ENCODE data around the gene TBC1D4.

Gene TBC1D4

GRCh38 chr13:75318138-75318833, 163.7 kb downstream of the TBC1D4 start:
- H3K4me3 ChIP-seq (ENCODE audit: low read length) = no peak overlapping the region
- no peaks in the 10 kb centered on the region for H3K36me3 ChIP-seq (replicated peaks; ENCODE audit: insufficient read depth, low read length)
- TF ChIP-seq, protein P1, sequence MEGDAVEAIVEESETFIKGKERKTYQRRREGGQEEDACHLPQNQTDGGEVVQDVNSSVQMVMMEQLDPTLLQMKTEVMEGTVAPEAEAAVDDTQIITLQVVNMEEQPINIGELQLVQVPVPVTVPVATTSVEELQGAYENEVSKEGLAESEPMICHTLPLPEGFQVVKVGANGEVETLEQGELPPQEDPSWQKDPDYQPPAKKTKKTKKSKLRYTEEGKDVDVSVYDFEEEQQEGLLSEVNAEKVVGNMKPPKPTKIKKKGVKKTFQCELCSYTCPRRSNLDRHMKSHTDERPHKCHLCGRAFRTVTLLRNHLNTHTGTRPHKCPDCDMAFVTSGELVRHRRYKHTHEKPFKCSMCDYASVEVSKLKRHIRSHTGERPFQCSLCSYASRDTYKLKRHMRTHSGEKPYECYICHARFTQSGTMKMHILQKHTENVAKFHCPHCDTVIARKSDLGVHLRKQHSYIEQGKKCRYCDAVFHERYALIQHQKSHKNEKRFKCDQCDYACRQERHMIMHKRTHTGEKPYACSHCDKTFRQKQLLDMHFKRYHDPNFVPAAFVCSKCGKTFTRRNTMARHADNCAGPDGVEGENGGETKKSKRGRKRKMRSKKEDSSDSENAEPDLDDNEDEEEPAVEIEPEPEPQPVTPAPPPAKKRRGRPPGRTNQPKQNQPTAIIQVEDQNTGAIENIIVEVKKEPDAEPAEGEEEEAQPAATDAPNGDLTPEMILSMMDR (IDR thresholded peaks at IDR 0.05; ENCODE audit: low read length) = no peak
- TF ChIP-seq EZH2 (optimal IDR thresholded peaks at IDR 0.05; ENCODE audit: low read depth, low read length) (no peak), EZH2phosphoT487 (IDR thresholded peaks at IDR 0.05; ENCODE audit: low read length) (no peak)
- H3K79me2 ChIP-seq (ENCODE audit: low read length) = no peaks in the 10 kb centered on the region
- no peak overlapping the region for H3K9ac ChIP-seq (ENCODE audit: low read length)
- H3K4me2 ChIP-seq (ENCODE audit: low read depth, low read length) = peak overlapping the region; percentile 2; the same call in 1 of the 2 replicates
- H3K27ac ChIP-seq (ENCODE audit: low read length) = no peak overlapping the region
- H4K20me1 ChIP-seq (ENCODE audit: insufficient read depth, low read length) = no peaks in the 10 kb centered on the region
- no peaks in the 10 kb centered on the region for H3K9me2 ChIP-seq (replicated peaks; ENCODE audit: insufficient read depth, low read length)
- H3K4me1 ChIP-seq (ENCODE audit: low read length) = no peaks in the 10 kb centered on the region
- H3K9me3 ChIP-seq (replicated peaks; ENCODE audit: insufficient read depth, low read length) = no peaks in the 10 kb centered on the region
- DNase-seq = no peak
- no peaks in the 10 kb centered on the region for H3F3A ChIP-seq (ENCODE audit: insufficient read depth, low read length)
- H2AFZ ChIP-seq (ENCODE audit: low read length) = no peak overlapping the region
- H3K27me3 ChIP-seq (replicated peaks; ENCODE audit: insufficient read depth, low read length) = no peaks in the 10 kb centered on the region

- no peak overlapping the region for H3K4me3 ChIP-seq (ENCODE audit: low read length)
- no peak overlapping the region for H3K9ac ChIP-seq (ENCODE audit: low read length)
- TF ChIP-seq EZH2phosphoT487 (IDR thresholded peaks at IDR 0.05; ENCODE audit: low read length) (no peak), EZH2 (optimal IDR thresholded peaks at IDR 0.05; ENCODE audit: low read depth, low read length) (no peak)
- TF ChIP-seq, protein P1 (IDR thresholded peaks at IDR 0.05; ENCODE audit: low read length) = no peak
- H3K4me2 ChIP-seq (ENCODE audit: low read depth, low read length) = no peak overlapping the region
- no peak for DNase-seq
- no peak overlapping the region for H2AFZ ChIP-seq (ENCODE audit: low read length)
- no peaks in the 10 kb centered on the region for H3K79me2 ChIP-seq (ENCODE audit: low read length)
- H3K9me2 ChIP-seq (replicated peaks; ENCODE audit: insufficient read depth, low read length) = no peaks in the 10 kb centered on the region
- no peak overlapping the region for H3K27ac ChIP-seq (ENCODE audit: low read length)
- H3K4me1 ChIP-seq (ENCODE audit: low read length) = no peaks in the 10 kb centered on the region
- H3K36me3 ChIP-seq (replicated peaks; ENCODE audit: insufficient read depth, low read length) = no peaks in the 10 kb centered on the region
- no peaks in the 10 kb centered on the region for H3K9me3 ChIP-seq (replicated peaks; ENCODE audit: insufficient read depth, low read length)
- no peaks in the 10 kb centered on the region for H4K20me1 ChIP-seq (ENCODE audit: insufficient read depth, low read length)
- H3F3A ChIP-seq (ENCODE audit: insufficient read depth, low read length) = no peaks in the 10 kb centered on the region
- H3K27me3 ChIP-seq (replicated peaks; ENCODE audit: insufficient read depth, low read length) = no peaks in the 10 kb centered on the region
Measured at GRCh38 chr13:75316427-75316826, 165.5 kb downstream of the TBC1D4 start.

DNA sequence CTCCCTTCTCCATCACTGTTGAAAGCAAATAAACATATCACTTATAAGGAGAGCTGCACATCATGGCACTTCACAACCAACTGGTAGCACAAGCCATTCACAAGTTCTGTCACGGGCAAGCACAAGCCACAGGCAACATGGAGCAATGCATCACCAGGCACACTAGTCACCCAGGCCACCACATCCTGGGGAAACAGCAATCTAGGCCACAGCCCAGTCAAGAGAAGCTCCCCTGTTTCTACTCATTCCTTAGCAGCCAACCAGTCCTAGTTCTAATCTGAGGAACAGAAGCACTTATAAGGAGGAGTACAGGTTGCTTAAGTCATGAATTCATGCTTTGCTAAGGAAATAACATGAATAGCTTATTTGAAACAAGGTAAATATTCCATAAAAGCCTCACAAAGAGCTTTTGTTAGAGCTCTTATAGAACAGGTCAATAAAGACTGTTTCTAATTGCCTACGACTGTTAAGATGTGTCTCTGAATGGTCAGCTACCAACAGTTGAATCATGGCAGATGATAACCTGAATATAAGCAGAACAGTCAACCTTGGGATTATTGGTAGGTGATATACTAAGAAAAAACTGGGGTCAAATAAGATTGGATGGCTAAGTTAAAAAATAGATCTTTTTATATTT, 169.0 kb downstream of the TBC1D4 start:
- DNase-seq = no peak

More for the DNA sequence above, 169.0 kb downstream of the TBC1D4 start:
- Histone ChIP-seq H3K79me2 (ENCODE audit: low read length) (no peaks in the 10 kb centered on the region), H3K9me2 (replicated peaks; ENCODE audit: insufficient read depth, low read length) (no peaks in the 10 kb centered on the region), H3K27me3 (replicated peaks; ENCODE audit: insufficient read depth, low read length) (no peaks in the 10 kb centered on the region), H4K20me1 (ENCODE audit: insufficient read depth, low read length) (no peaks in the 10 kb centered on the region), H3K4me3 (ENCODE audit: low read length) (no peak overlapping the region), H3K4me1 (ENCODE audit: low read length) (no peaks in the 10 kb centered on the region), H3K36me3 (replicated peaks; ENCODE audit: insufficient read depth, low read length) (no peaks in the 10 kb centered on the region), H3K27ac (ENCODE audit: low read length) (no peak overlapping the region), H3K4me2 (ENCODE audit: low read depth, low read length) (no peak overlapping the region), H2AFZ (ENCODE audit: low read length) (no peak overlapping the region), H3F3A (ENCODE audit: insufficient read depth, low read length) (no peaks in the 10 kb centered on the region), H3K9me3 (replicated peaks; ENCODE audit: insufficient read depth, low read length) (no peaks in the 10 kb centered on the region), H3K9ac (ENCODE audit: low read length) (no peak overlapping the region)
- TF ChIP-seq EZH2phosphoT487 (IDR thresholded peaks at IDR 0.05; ENCODE audit: low read length) = no peak
- no peak for TF ChIP-seq EZH2 (optimal IDR thresholded peaks at IDR 0.05; ENCODE audit: low read depth, low read length)
- TF ChIP-seq, protein P1 (IDR thresholded peaks at IDR 0.05; ENCODE audit: low read length) = no peak
